NCI-H510A treated with DMSO at 0.1 percent for 48 hours (cell line): ENCODE results near the gene WNT5A.

Experiments
- DNase-seq: peaks from one replicate; lab custom pipeline; 2025; lab: John Stamatoyannopoulos, UW

WNT5A gene

GRCh38 chr3:55486857-55487380 is at the start of gene WNT5A:
Gene WNT5A (minus strand): TSS chr3:55487306. CDS start chr3:55486985, 321 bp downstream.
- no peak for DNase-seq

- no peak for DNase-seq
These were observed 47.8 kb upstream of the WNT5A start for GRCh38 chr3:55534876-55535275.

- DNase-seq, result no peak
These were observed 45.7 kb upstream of the WNT5A start for GRCh38 chr3:55532806-55533205.

GRCh38 chr3:55531321-55531720 is 44.2 kb upstream of the WNT5A start:
- no peak for DNase-seq

- no peak for DNase-seq
These were observed 40.3 kb upstream of the WNT5A start for GRCh38 chr3:55527361-55527760.

- DNase-seq, result peak; percentile 33
These were observed 39.4 kb upstream of the WNT5A start for GRCh38 chr3:55526332-55527030.

- DNase-seq, result no peak
These were observed 38.3 kb upstream of the WNT5A start for GRCh38 chr3:55525436-55525835.

- DNase-seq, result no peak
These were observed 37.6 kb upstream of the WNT5A start for GRCh38 chr3:55524565-55525244.

- no peak for DNase-seq
These were observed 36.4 kb upstream of the WNT5A start for GRCh38 chr3:55523471-55523870.

GRCh38 chr3:55521738-55522421 is 34.8 kb upstream of the WNT5A start:
- no peak for DNase-seq

- DNase-seq, result no peak
These were observed 34.1 kb upstream of the WNT5A start for GRCh38 chr3:55521064-55521737.

- no peak for DNase-seq
These were observed 31.9 kb upstream of the WNT5A start for GRCh38 chr3:55519019-55519418.

GRCh38 chr3:55518451-55518850 is 31.3 kb upstream of the WNT5A start:
- no peak for DNase-seq

GRCh38 chr3:55516392-55517030 is 29.4 kb upstream of the WNT5A start:
- DNase-seq, result no peak

GRCh38 chr3:55515550-55516246 is 28.6 kb upstream of the WNT5A start:
- no peak for DNase-seq

GRCh38 chr3:55514962-55515361 is 27.9 kb upstream of the WNT5A start:
- DNase-seq, result no peak

- no peak for DNase-seq
These were observed 25.7 kb upstream of the WNT5A start for GRCh38 chr3:55512571-55513343.

- no peak for DNase-seq
These were observed 24.9 kb upstream of the WNT5A start for GRCh38 chr3:55511895-55512570.

- DNase-seq, result no peak
These were observed 21.2 kb upstream of the WNT5A start for GRCh38 chr3:55508335-55508734.

- DNase-seq, result no peak
These were observed 20.7 kb upstream of the WNT5A start for GRCh38 chr3:55507808-55508207.
